MCF 10A (cell line): ENCODE data around the gene BRINP3. TPM values are rescaled to one million over a fixed set of nuclear protein-coding genes. Genes with fewer than 3 reads are reported as not detected.

Experiments used
- BruUV-seq: library from RNA; stranded (reverse); fragments of 400-500 nt; replicated peaks from 2 replicates; lab custom pipeline; 2021; lab: Mats Ljungman, UMichigan
- CTCF ChIA-PET: fragments of 300-600 bp; sonication (Branson Sonifier 250); formaldehyde crosslinking; extraction: SDS; loops from one replicate; lab custom pipeline; 2021; ENCODE audit warnings: antibody characterized with exemption, inconsistent platforms; lab: Yijun Ruan, JAX
- POLR2A ChIA-PET: fragments of 300-600, 350-650 bp; sonication (Branson Sonifier 250); formaldehyde crosslinking; extraction: SDS; loops from one replicate; lab custom pipeline; 2020; ENCODE audit warnings: antibody characterized with exemption, inconsistent platforms; lab: Yijun Ruan, JAX
- DNase-seq: peaks from one replicate; pipeline ENCODE4 v3.0.0-alpha.2; 2018; ENCODE audit not compliant: unreplicated experiment
- H3K27ac Mint-ChIP-seq: one replicate; pipeline ENCODE4 v1.8.0; 2022; ENCODE audit warnings: mild to moderate bottlenecking, low read depth, mixed read lengths; ENCODE audit not compliant: unreplicated experiment
- H3K27me3 Mint-ChIP-seq: one replicate; pipeline ENCODE4 v1.8.0; 2022; ENCODE audit warnings: mixed read lengths; ENCODE audit not compliant: insufficient read depth, unreplicated experiment
- H3K36me3 Mint-ChIP-seq: one replicate; pipeline ENCODE4 v1.8.0; 2022; ENCODE audit warnings: mild to moderate bottlenecking, moderate library complexity, mixed read lengths; ENCODE audit not compliant: insufficient read depth, unreplicated experiment
- H3K4me1 Mint-ChIP-seq: one replicate; pipeline ENCODE4 v1.8.0; 2022; ENCODE audit warnings: mixed read lengths; ENCODE audit not compliant: insufficient read depth, unreplicated experiment
- H3K4me3 Mint-ChIP-seq: one replicate; pipeline ENCODE4 v1.8.0; 2022; ENCODE audit warnings: mild to moderate bottlenecking, moderate library complexity, mixed read lengths; ENCODE audit not compliant: unreplicated experiment
- H3K9me3 Mint-ChIP-seq: one replicate; pipeline ENCODE4 v1.8.0; 2022; ENCODE audit warnings: mixed read lengths; ENCODE audit not compliant: unreplicated experiment
- CTCF ChIP-seq: fragments of 200-600 bp; IDR thresholded peaks from one replicate; pipeline ENCODE4 v1.8.0; 2022; ENCODE audit warnings: antibody characterized with exemption, mild to moderate bottlenecking; ENCODE audit not compliant: unreplicated experiment
- intact Hi-C: fragments of 100-400 bp; cut with micrococcal nuclease; formaldehyde crosslinking; loops from 2 replicates; pipeline ENCODE4 v1.14.1; 2022
- total RNA-seq: library from RNA; stranded (reverse); gene quantifications from 2 replicates; pipeline ENCODE4 v1.2.3, GENCODE V29; 2022

Gene BRINP3
- total RNA-seq, 1 experiment from 2014 or later: 0.26 TPM

GRCh38 chr1:190154744-190155143 lies 322.9 kb downstream of the BRINP3 start:
- no peak for TF ChIP-seq CTCF
- intact Hi-C loops: no loop called here
- Mint-ChIP-seq H3K4me3 (no peak overlapping the region), H3K4me1 (no peaks in the 10 kb centered on the region), H3K27me3 (no peaks in the 10 kb centered on the region), H3K9me3 (peaks cover 13% of the 10 kb centered on the region), H3K36me3 (no peaks in the 10 kb centered on the region), H3K27ac (no peak overlapping the region)
- CTCF ChIA-PET: no interaction called here
- BruUV-seq: no TSS peak
- no peak for DNase-seq
- POLR2A ChIA-PET: interaction anchor here (0.6 kb wide), 1 partner anchor 905 kb away, joined by 3 read pairs; no protein-coding TSS in a partner anchor

DNA sequence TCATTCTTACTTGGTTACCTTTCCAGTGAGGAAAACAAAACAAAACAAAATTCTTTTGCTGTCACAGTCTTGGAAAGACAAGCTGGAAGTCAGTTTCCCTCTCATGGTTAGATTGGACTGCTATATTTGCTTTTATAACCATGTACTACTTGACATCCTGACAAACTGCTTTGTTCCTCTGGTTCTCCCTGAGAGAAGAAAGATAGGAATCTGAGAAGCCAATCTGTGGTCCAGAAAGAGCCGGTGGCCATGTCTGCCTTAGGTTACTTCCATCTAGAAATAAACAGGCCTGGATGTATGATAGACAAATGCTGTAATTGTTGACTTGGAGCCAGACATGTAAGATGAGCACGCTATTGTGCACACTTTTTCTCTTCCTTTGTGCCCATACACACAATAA lies 330.0 kb downstream of the BRINP3 start:
- Mint-ChIP-seq H3K4me1 (no peaks in the 10 kb centered on the region), H3K4me3 (no peak overlapping the region), H3K36me3 (no peaks in the 10 kb centered on the region), H3K27ac (no peak overlapping the region), H3K9me3 (no peaks in the 10 kb centered on the region), H3K27me3 (no peaks in the 10 kb centered on the region)
- no TSS peak for BruUV-seq
- ChIA-PET CTCF (no interaction called here), POLR2A (no interaction called here)
- no peak for DNase-seq
- TF ChIP-seq CTCF: no peak
- intact Hi-C loops: no loop called here

GRCh38 chr1:190144650-190145049 lies 333.0 kb downstream of the BRINP3 start:
- Mint-ChIP-seq H3K27ac (no peak overlapping the region), H3K36me3 (no peaks in the 10 kb centered on the region), H3K4me1 (no peaks in the 10 kb centered on the region), H3K27me3 (no peaks in the 10 kb centered on the region), H3K9me3 (no peaks in the 10 kb centered on the region), H3K4me3 (no peak overlapping the region)
- no peak for DNase-seq
- ChIA-PET CTCF (no interaction called here), POLR2A (no interaction called here)
- no TSS peak for BruUV-seq
- intact Hi-C loops: no loop called here
- no peak for TF ChIP-seq CTCF

- Mint-ChIP-seq H3K27me3 (no peaks in the 10 kb centered on the region), H3K9me3 (peaks cover 8% of the 10 kb centered on the region), H3K36me3 (no peaks in the 10 kb centered on the region), H3K4me1 (peaks cover 6% of the 10 kb centered on the region), H3K4me3 (no peak overlapping the region), H3K27ac (no peak overlapping the region)
- intact Hi-C loops: no loop called here
- no peak for TF ChIP-seq CTCF
- no TSS peak for BruUV-seq
- ChIA-PET CTCF (interaction anchor here (0.7 kb wide), 1 partner anchor 45 kb away, joined by 3 read pairs; no protein-coding TSS in a partner anchor), POLR2A (no interaction called here)
- no peak for DNase-seq
These were observed 337.0 kb downstream of the BRINP3 start for GRCh38 chr1:190140644-190141043.
